Sigmoid colon (tissue), 7 donors: ENCODE results near the gene S1PR3. TPM values are rescaled to one million over a fixed set of nuclear protein-coding genes. Genes with fewer than 3 reads are reported as not detected.

ENCODE experiments used
- DNase-seq: peaks from one replicate; pipeline ENCODE4 v3.0.0-alpha.2; 2019
- H3K27ac ChIP-seq, 4 donors: fragments of 200-600 bp; sonication (generic); one replicate each; pipeline ENCODE4 v1.5.1; 2016 to 2019; ENCODE audit warnings: mild to moderate bottlenecking in 1 of 4
- H3K27me3 ChIP-seq, 3 donors: fragments of 200-600 bp; sonication (generic); one replicate each; pipeline ENCODE4 v1.5.1; 2019; ENCODE audit warnings: mild to moderate bottlenecking in 1 of 3
- H3K36me3 ChIP-seq, 4 donors: fragments of 200-600 bp; sonication (generic); one replicate each; pipeline ENCODE4 v1.5.1; 2016 to 2019
- H3K4me1 ChIP-seq, 4 donors: fragments of 200-600 bp; sonication (generic); one replicate each; pipeline ENCODE4 v1.5.1; 2017 to 2019
- H3K4me3 ChIP-seq, 4 donors: fragments of 200-600 bp; sonication (generic); one replicate each; pipeline ENCODE4 v1.5.1; 2017 to 2019; ENCODE audit warnings: mild to moderate bottlenecking in 2 of 4, moderate library complexity in 1 of 4
- H3K9me3 ChIP-seq, 4 donors: fragments of 200-600 bp in 3 of 4; sonication (generic) in 3 of 4; one replicate each; pipeline versions ENCODE4 v1.5.1 to v1.6.1; 2013 to 2019
- EP300 ChIP-seq, 4 donors: sonication (generic); formaldehyde crosslinking; IDR thresholded peaks; one replicate each; pipeline ENCODE4 v1.6.1; 2017; ENCODE audit warnings: antibody characterized with exemption in 4 of 4
- POLR2A ChIP-seq, 2 donors: fragments of 450-650 bp; IDR thresholded peaks; one replicate each; pipeline ENCODE4 v1.6.1; 2016; ENCODE audit warnings: antibody characterized with exemption in 2 of 2, mild to moderate bottlenecking in 2 of 2, moderate library complexity in 2 of 2
- POLR2AphosphoS5 ChIP-seq, 4 donors: sonication (generic); formaldehyde crosslinking; IDR thresholded peaks; one replicate each; pipeline ENCODE4 v1.6.1; 2017; ENCODE audit warnings: antibody characterized with exemption in 4 of 4
- WGBS, 2 donors: extraction: QIAGEN DNeasy Blood & Tissue Kit; methylation state at CpG; one replicate each; pipeline ENCODE4 v1.1.7; 2013; 5-methylcytosine and 5-hydroxymethylcytosine counted together
- intact Hi-C: fragments of 100-400 bp; cut with DNase I; formaldehyde crosslinking; loops from one replicate; pipeline ENCODE4 v1.15.1; 2023
- polyA plus RNA-seq, 3 donors: library from polyadenylated mRNA; stranded (reverse); fragments of 200-250 nt; gene quantifications; one replicate each; pipeline ENCODE4 v1.2.3, GENCODE V29; 2013
- total RNA-seq, 4 donors: library from RNA; depleted of rRNA; stranded (reverse); fragments of >200 nt; gene quantifications; one replicate each; pipeline ENCODE4 v1.1.0, GENCODE V29; 2016
- TF ChIP-seq, protein P1 (sequence below), 4 experiments: fragments of 450-650 bp in 3 of 4; fragments of 200-600 bp in 1 of 4; IDR thresholded peaks; one replicate each; pipeline ENCODE4 v1.5.1; 2016 to 2019; ENCODE audit warnings: antibody characterized with exemption in 4 of 4, mild to moderate bottlenecking in 3 of 4, moderate library complexity in 2 of 4
- donor health status: healthy with polysubstance abuse.
- donor health status: Bipolar disorder and iron deficiency.
- donor health status: healthy.

S1PR3 gene
- total and polyA plus RNA-seq, 7 donors: 0.23 to 33.0 (median 10.4) TPM

DNA sequence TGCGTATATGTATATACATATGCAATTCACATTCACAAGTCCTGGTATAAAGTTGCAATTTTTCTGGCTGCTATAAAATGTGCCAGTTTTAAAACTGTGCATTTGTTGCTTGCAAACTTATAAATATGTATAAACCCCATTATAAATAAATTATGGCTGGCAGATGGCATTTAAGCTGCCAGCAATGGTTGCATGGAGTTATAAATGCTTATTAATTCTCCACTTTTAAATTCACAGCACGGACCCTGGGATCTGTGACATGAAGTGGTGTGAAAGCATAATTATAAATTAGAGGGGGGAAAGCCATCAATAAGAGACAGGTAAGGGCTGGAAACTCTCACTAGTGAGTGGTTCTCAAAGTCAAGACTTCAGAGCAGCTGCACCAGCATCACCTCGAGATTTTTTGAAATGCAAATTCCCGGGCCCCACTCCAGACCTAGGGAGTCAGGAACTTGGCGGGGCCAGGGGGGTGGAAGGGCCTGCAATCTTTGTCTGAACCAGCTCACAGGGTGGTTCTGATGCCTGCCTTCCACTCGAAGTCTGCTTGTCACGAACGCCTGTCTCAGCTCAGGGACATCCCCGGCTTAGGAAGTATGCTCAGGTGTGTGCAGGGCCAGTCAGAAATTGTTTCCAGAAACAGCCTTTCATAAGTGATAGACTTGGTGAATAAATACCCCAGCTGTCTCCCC is 16.9 kb downstream of the S1PR3 start:
- no peak for DNase-seq
- TF ChIP-seq POLR2A (IDR thresholded peaks at IDR 0.05): no peak
- no peak for TF ChIP-seq POLR2AphosphoS5 (IDR thresholded peaks at IDR 0.05)
- H3K27ac ChIP-seq: no peak overlapping the region
- intact Hi-C loops: loop anchor here (10.0 kb wide), 1 partner anchor 903 kb away; no protein-coding TSS in a partner anchor
- peaks cover 0 to 9% (median 3%) of the 10 kb centered on the region in 4 donors for H3K4me1 ChIP-seq
- H3K4me3 ChIP-seq: no peak overlapping the region
- no peaks in the 10 kb centered on the region for H3K9me3 ChIP-seq
- H3K27me3 ChIP-seq: no peaks in the 10 kb centered on the region
- WGBS, 2 donors: 86 to 87% methylated on average over 9 of the region's 9 CpGs
- no peaks in the 10 kb centered on the region for H3K36me3 ChIP-seq

DNA sequence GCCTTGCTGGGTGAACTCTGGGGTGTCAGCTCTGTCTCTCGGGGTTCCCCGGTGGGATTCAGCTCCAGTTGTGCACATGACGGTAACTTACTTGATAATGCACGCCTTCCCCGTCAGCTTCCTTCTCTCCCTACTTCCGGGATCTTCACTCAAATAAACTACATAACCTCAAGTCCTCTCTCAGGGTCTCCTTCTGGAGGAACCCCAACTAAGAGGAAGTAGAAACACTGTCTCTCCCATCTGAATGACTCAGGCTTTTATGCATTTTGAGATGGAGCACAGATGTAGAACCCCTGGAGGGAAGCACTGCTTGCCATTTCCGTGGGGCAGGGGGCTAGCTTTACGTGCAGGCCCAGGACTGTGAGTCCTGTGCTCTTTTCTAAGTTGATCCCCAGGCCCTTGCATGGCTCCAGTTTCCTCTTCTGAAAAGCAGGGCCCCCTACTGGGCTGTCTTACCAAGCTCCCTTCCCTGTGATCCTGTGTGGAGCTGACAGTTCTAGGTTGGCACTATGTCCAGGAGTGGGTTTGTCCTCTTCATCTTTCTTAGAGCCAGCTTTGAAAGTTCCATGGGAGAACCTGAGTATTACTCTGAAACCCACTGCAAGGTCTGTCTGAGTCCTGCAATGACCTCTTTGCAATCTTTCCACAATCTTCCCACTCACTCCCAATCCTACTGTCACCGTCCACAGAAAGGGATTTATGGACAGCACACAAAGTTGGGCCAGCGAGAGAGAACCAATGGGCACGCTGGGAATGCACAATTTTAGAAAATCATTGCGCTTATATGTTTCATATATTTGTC is 17.7 kb downstream of the S1PR3 start:
- Histone ChIP-seq H3K4me1 (peaks cover 0 to 9% (median 3%) of the 10 kb centered on the region in 4 donors), H3K9me3 (no peaks in the 10 kb centered on the region), H3K4me3 (no peak overlapping the region), H3K27me3 (no peaks in the 10 kb centered on the region), H3K27ac (no peak overlapping the region), H3K36me3 (no peaks in the 10 kb centered on the region)
- intact Hi-C loops: loop anchor here (10.0 kb wide), 1 partner anchor 904 kb away; no protein-coding TSS in a partner anchor
- DNase-seq: no peak
- TF ChIP-seq POLR2A (IDR thresholded peaks at IDR 0.05): no peak
- TF ChIP-seq, protein P1, sequence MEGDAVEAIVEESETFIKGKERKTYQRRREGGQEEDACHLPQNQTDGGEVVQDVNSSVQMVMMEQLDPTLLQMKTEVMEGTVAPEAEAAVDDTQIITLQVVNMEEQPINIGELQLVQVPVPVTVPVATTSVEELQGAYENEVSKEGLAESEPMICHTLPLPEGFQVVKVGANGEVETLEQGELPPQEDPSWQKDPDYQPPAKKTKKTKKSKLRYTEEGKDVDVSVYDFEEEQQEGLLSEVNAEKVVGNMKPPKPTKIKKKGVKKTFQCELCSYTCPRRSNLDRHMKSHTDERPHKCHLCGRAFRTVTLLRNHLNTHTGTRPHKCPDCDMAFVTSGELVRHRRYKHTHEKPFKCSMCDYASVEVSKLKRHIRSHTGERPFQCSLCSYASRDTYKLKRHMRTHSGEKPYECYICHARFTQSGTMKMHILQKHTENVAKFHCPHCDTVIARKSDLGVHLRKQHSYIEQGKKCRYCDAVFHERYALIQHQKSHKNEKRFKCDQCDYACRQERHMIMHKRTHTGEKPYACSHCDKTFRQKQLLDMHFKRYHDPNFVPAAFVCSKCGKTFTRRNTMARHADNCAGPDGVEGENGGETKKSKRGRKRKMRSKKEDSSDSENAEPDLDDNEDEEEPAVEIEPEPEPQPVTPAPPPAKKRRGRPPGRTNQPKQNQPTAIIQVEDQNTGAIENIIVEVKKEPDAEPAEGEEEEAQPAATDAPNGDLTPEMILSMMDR (IDR thresholded peaks at IDR 0.05): no peak
- TF ChIP-seq POLR2AphosphoS5 (IDR thresholded peaks at IDR 0.05): no peak
- TF ChIP-seq EP300 (IDR thresholded peaks at IDR 0.05): no peak
- 75 to 81% methylated on average over 12 of the region's 12 CpGs for WGBS, 2 donors

DNA sequence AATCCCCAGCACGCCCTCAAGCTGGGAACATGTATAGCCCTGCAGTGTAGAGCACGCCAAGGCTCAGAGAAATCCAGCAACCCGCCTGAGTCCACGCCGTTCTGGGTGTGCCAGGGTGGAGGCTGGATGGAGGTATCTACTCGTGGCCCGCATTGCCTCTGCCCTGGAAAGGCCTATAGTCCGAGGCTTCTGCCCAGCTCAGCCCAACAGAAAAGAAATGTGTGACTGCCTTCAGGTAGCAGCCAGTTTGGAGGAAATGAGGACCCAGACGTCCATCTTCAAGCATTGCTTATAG is 18.2 kb downstream of the S1PR3 start:
- intact Hi-C loops: loop anchor here (10.0 kb wide), 1 partner anchor 905 kb away; no protein-coding TSS in a partner anchor
- DNase-seq: no peak

GRCh38 chr9:89010056-89010455 is 18.8 kb downstream of the S1PR3 start:
- Histone ChIP-seq H3K4me1 (peaks cover 0 to 9% (median 3%) of the 10 kb centered on the region in 4 donors), H3K27me3 (no peaks in the 10 kb centered on the region), H3K36me3 (no peaks in the 10 kb centered on the region), H3K27ac (no peak overlapping the region), H3K4me3 (no peak overlapping the region), H3K9me3 (no peaks in the 10 kb centered on the region)
- 82 to 83% methylated on average over 10 of the region's 10 CpGs for WGBS, 2 donors
- DNase-seq: no peak
- TF ChIP-seq POLR2A (IDR thresholded peaks at IDR 0.05) (no peak), POLR2AphosphoS5 (IDR thresholded peaks at IDR 0.05) (no peak), EP300 (IDR thresholded peaks at IDR 0.05) (no peak)
- TF ChIP-seq, protein P1 (IDR thresholded peaks at IDR 0.05): no peak
- intact Hi-C loops: no loop called here

More for the DNA sequence above, 18.2 kb downstream of the S1PR3 start:
- 89 to 93% methylated on average over 9 of the region's 9 CpGs for WGBS, 2 donors
- no peak overlapping the region for H3K4me3 ChIP-seq
- H3K9me3 ChIP-seq: no peaks in the 10 kb centered on the region
- H3K4me1 ChIP-seq: peaks cover 0 to 9% (median 3%) of the 10 kb centered on the region in 4 donors
- no peak for TF ChIP-seq POLR2AphosphoS5 (IDR thresholded peaks at IDR 0.05)
- TF ChIP-seq EP300 (IDR thresholded peaks at IDR 0.05): no peak
- TF ChIP-seq, protein P1 (IDR thresholded peaks at IDR 0.05): no peak
- no peak for TF ChIP-seq POLR2A (IDR thresholded peaks at IDR 0.05)
- H3K27me3 ChIP-seq: no peaks in the 10 kb centered on the region
- no peak overlapping the region for H3K27ac ChIP-seq
- H3K36me3 ChIP-seq: no peaks in the 10 kb centered on the region

GRCh38 chr9:89010526-89011111 is 19.4 kb downstream of the S1PR3 start:
- 78% methylated on average over 6 of the region's 6 CpGs for WGBS, 2 donors
- no peaks in the 10 kb centered on the region for H3K27me3 ChIP-seq
- no peaks in the 10 kb centered on the region for H3K9me3 ChIP-seq
- no peaks in the 10 kb centered on the region for H3K36me3 ChIP-seq
- TF ChIP-seq, protein P1 (IDR thresholded peaks at IDR 0.05): no peak
- no peak for TF ChIP-seq EP300 (IDR thresholded peaks at IDR 0.05)
- no peak for TF ChIP-seq POLR2AphosphoS5 (IDR thresholded peaks at IDR 0.05)
- TF ChIP-seq POLR2A (IDR thresholded peaks at IDR 0.05): no peak
- no peak for DNase-seq
- no peak overlapping the region for H3K27ac ChIP-seq
- intact Hi-C loops: no loop called here
- no peak overlapping the region for H3K4me3 ChIP-seq
- H3K4me1 ChIP-seq: peaks cover 0 to 9% (median 3%) of the 10 kb centered on the region in 4 donors
